ENCODE data around the gene MED27. TPM values are rescaled to one million over a fixed set of nuclear protein-coding genes. Genes with fewer than 3 reads are reported as not detected.

MED27 gene
- total RNA-seq, 2 experiments from 2014 or later = 18.5 to 19.7 TPM

DNA sequence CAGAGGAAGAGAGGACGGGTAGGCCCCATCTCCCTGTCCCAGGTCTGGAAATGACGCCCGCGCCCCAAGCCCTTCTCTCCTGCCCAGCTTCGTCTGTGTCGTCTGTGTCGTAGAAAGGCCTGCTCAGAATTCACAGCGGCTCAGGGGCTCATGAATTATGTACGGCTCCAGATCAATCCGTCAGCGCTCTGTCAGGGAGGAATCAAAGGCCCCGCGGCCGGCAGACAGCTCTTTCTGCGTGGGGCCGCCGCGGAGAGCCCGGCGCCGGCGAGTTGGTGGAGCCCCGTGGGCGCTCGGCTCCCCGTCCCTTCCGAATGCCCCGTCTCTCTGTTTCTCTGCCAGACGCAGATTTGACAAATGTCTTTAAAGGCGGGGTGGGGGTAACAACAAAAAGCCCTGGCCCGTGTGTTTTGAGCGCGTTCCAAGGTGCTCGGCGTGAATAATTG is 255.9 kb downstream of the MED27 start:
- DNase-seq (no peak), ATAC-seq (ENCODE audit: low read depth) (no peak)
- Mint-ChIP-seq H3K4me3 (no peak overlapping the region), H3K4me1 (no peaks in the 10 kb centered on the region), H3K9me3 (no peaks in the 10 kb centered on the region), H3K36me3 (no peaks in the 10 kb centered on the region), H3K27me3 (peaks cover 37% of the 10 kb centered on the region), H3K27ac (no peak overlapping the region)
- POLR2A ChIA-PET = no interaction called here

DNA sequence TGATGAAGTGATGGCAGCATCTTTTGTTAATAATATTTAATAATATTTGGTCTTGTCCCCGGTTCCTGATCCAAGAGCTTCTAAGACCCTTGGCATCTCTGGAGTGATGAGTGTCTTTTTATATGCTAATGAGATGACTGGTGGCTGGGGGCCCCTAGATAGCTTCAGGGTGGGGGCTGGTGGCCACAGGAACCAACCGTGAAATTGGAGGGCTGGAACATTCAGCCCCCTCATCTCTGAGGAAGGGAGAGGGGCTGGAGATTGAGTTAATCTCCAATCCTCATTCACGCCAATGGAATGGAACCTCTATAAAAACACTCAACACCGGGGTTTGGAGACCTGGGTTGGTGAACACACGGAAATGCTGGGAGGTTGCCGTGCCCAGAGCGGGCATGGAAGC is 261.6 kb downstream of the MED27 start:
- Mint-ChIP-seq H3K4me3 (no peak overlapping the region), H3K9me3 (no peaks in the 10 kb centered on the region), H3K27ac (no peak overlapping the region), H3K27me3 (peaks cover 44% of the 10 kb centered on the region), H3K4me1 (no peaks in the 10 kb centered on the region), H3K36me3 (no peaks in the 10 kb centered on the region)
- no peak for ATAC-seq (ENCODE audit: low read depth)
- no peak for DNase-seq
- POLR2A ChIA-PET = no interaction called here

DNA sequence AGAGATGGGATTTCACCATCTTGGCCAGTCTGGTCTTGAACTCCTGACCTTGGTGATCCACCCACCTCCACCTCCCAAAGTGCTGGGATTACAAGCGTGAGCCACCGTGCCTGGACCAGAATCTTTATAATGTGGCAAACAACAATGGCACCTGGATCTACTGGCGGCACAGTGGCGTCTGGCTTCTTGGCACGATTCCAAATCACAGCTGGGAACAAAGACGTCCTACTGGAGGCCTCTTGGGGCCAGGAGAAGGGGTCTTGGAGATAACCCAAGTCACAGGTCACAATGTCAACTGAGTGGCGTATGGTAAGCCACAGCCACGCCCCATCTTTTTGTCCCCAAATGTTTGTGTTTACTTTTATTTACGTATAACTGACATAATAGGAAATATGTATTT is 262.0 kb downstream of the MED27 start:
- POLR2A ChIA-PET = no interaction called here
- Mint-ChIP-seq H3K4me3 (no peak overlapping the region), H3K9me3 (no peaks in the 10 kb centered on the region), H3K4me1 (no peaks in the 10 kb centered on the region), H3K27me3 (peaks cover 44% of the 10 kb centered on the region), H3K36me3 (no peaks in the 10 kb centered on the region), H3K27ac (no peak overlapping the region)
- DNase-seq (no peak), ATAC-seq (ENCODE audit: low read depth) (no peak)

DNA sequence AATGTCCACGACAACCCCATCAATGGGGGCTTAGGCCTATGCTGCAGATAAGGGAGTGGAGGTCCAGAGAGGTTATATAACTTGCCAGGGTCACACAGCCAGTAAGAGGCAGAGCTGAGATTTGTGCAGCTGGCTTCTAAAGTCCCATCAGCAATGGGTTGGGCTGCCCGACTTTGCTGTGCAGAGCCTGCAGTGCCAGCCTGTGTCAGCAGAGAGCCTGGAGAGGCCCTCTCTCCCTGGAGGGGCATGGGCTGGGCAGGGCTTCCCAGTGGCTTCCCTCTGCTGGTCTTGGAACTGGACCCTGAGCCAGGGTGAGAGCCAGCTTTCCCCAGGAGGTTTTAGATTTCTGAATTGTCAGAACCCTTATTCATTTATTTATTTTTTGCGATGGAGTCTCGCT is 262.6 kb downstream of the MED27 start:
- Mint-ChIP-seq H3K4me1 (no peaks in the 10 kb centered on the region), H3K9me3 (no peaks in the 10 kb centered on the region), H3K36me3 (no peaks in the 10 kb centered on the region), H3K27ac (no peak overlapping the region), H3K4me3 (no peak overlapping the region), H3K27me3 (peaks cover 39% of the 10 kb centered on the region)
- ATAC-seq (ENCODE audit: low read depth) (no peak), DNase-seq (no peak)
- POLR2A ChIA-PET = no interaction called here

DNA sequence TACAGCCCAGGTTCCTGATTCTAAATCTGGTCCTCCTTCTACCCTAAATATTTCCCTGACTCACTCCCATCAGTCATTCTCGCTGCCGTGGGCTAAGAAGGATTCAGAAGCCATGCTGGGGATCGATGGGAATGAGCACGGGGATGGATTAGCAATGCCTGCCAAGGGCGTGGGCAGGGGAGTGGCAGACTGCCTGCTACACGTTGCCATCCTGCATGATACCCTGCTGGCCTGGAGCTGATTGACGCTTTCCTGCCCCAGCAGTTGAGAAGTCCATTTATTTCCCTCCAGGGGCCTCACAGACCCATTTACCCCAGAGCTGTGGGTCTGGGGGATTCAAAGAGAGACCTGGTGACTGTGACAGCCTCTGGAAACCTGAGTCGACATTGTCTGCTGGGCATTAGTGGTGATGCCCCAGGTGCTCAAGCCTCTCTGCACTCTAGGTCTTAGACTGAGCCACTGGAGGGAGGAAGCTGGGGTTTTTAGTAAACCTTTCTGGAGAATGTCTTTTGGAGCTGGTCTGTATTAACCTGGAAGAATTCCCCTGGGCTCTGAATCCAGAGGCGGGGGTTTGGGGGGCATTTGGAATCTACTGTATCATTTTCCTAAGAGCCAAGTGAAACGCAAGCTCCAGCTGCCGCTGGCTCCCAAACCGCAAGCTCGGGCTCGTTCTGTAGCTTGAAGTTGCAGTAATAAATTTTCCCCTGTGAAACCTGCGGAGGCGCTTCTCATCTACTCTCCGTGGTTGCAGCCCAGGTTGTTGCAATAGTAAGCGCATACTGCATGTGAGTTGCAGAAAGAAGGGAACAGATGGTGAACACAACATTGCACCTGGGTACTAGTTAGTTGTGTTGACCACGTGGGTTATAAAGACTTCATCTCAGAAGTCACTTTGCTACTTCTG is 263.4 kb downstream of the MED27 start:
- no peak overlapping the region for H3K27ac Mint-ChIP-seq
- no peak overlapping the region for H3K4me3 Mint-ChIP-seq
- H3K9me3 Mint-ChIP-seq = no peaks in the 10 kb centered on the region
- ATAC-seq (ENCODE audit: low read depth) = no peak
- POLR2A ChIA-PET = no interaction called here
- no peak for DNase-seq
- H3K36me3 Mint-ChIP-seq = no peaks in the 10 kb centered on the region
- H3K27me3 Mint-ChIP-seq = peaks cover 34% of the 10 kb centered on the region
- H3K4me1 Mint-ChIP-seq = no peaks in the 10 kb centered on the region

DNA sequence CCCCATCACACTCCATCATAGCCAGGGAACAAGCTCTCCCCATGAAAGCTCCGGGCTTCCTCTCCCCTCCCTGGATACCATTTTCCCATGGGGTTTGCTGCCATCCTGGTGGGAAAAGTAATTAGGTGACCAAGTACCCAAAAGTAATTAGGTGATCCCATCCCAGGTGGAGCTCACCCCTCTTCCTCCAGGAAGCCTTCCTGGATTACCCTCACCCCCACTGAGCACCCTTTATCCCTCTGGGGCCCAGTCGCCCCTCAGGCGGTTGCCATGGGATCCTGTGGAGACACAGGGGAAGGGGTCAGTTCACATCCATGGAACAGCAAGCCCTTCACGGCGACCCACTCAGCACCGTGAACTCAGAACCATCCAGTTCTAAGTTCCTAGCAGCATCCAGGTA is 265.0 kb downstream of the MED27 start:
- H3K27me3 Mint-ChIP-seq = peaks cover 22% of the 10 kb centered on the region
- no peak overlapping the region for H3K27ac Mint-ChIP-seq
- H3K36me3 Mint-ChIP-seq = no peaks in the 10 kb centered on the region
- no peak for ATAC-seq (ENCODE audit: low read depth)
- no peaks in the 10 kb centered on the region for H3K4me1 Mint-ChIP-seq
- no peak overlapping the region for H3K4me3 Mint-ChIP-seq
- no peaks in the 10 kb centered on the region for H3K9me3 Mint-ChIP-seq
- POLR2A ChIA-PET = no interaction called here
- no peak for DNase-seq

DNA sequence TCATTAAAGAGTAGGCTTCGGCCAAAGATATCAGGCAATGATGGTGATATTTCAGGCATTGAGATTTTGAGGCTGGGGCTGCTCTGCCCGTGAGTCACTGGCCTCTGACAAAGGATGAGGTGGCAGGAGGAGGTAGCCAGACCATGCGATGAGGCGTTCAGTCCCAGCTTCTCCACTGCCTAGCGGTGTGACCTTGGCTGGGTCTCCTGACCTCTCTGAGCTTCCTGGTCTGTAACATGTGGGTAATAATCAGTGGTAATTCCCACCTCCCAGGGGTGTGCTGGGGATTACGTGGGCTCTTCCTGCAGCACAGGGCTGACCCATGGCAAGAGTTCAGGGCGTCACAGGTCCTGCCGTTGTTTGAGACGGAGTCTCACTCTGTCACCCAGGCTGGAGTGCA is 266.6 kb downstream of the MED27 start:
- H3K36me3 Mint-ChIP-seq = no peaks in the 10 kb centered on the region
- no peaks in the 10 kb centered on the region for H3K9me3 Mint-ChIP-seq

DNA sequence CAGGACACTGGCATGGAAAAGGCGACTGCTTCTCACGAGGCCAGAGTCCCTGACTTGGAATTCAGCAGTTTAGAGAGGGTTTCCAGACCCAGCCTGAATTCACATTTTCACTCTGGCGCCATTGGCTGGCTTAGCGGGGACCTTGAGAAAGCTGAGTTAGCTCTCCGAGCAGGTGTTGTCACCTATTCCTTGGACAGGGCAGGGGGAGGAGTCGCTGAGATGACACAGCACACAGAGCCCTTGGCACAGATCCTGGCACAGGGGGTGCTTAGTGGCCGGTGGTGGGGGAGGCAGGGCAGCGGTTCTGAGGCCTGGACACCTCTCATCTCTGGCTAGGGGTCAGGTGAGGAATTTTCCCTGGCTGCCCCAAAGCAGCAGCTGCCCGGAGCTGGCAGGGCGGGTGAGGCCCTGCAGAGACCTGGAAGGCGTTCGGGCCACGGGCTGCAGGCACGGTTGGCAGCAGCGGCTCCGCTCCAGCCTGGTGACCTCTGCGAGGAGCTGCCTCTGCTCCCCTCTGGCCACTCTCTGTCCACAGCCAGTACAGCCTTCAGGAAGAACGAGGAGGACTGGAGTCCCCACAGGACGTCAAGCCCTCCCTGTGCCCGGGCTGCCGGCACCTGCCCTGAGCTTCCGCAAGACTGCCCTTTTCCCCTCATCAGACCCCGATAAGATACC is 267.4 kb downstream of the MED27 start:
- Mint-ChIP-seq H3K27ac (no peak overlapping the region), H3K9me3 (no peaks in the 10 kb centered on the region), H3K4me1 (no peaks in the 10 kb centered on the region), H3K4me3 (no peak overlapping the region), H3K36me3 (no peaks in the 10 kb centered on the region), H3K27me3 (peaks cover 27% of the 10 kb centered on the region)
- POLR2A ChIA-PET = no interaction called here
- no peak for DNase-seq
- ATAC-seq (ENCODE audit: low read depth) = no peak

More for the DNA sequence above, 266.6 kb downstream of the MED27 start:
- no peak overlapping the region for H3K4me3 Mint-ChIP-seq
- peaks cover 21% of the 10 kb centered on the region for H3K27me3 Mint-ChIP-seq
- no peaks in the 10 kb centered on the region for H3K4me1 Mint-ChIP-seq
- POLR2A ChIA-PET = no interaction called here
- H3K27ac Mint-ChIP-seq = no peak overlapping the region
- DNase-seq (no peak), ATAC-seq (ENCODE audit: low read depth) (no peak)

DNA sequence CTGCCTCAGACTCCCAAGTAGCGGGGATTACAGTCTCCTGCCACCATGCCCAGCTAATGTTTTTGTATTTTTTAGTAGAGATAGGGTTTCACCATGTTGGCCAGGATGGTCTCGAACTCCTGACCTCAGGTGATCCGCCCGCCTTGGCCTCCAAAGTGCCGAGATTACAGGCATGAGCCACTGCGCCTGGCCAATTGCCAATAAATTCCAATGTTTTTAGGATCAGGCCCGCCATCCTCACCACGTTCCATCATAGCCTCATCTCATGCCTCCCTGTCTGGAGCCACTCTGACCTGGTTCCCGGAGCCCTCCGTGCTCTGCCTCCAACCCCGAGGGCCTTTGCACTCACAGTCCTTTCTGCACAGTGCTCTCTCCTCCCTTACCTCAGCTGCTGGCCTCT is 268.3 kb downstream of the MED27 start:
- Mint-ChIP-seq H3K4me3 (no peak overlapping the region), H3K4me1 (no peaks in the 10 kb centered on the region), H3K27me3 (peaks cover 28% of the 10 kb centered on the region), H3K36me3 (no peaks in the 10 kb centered on the region), H3K9me3 (no peaks in the 10 kb centered on the region), H3K27ac (no peak overlapping the region)
- no peak for DNase-seq
- POLR2A ChIA-PET = no interaction called here
- no peak for ATAC-seq (ENCODE audit: low read depth)

DNA sequence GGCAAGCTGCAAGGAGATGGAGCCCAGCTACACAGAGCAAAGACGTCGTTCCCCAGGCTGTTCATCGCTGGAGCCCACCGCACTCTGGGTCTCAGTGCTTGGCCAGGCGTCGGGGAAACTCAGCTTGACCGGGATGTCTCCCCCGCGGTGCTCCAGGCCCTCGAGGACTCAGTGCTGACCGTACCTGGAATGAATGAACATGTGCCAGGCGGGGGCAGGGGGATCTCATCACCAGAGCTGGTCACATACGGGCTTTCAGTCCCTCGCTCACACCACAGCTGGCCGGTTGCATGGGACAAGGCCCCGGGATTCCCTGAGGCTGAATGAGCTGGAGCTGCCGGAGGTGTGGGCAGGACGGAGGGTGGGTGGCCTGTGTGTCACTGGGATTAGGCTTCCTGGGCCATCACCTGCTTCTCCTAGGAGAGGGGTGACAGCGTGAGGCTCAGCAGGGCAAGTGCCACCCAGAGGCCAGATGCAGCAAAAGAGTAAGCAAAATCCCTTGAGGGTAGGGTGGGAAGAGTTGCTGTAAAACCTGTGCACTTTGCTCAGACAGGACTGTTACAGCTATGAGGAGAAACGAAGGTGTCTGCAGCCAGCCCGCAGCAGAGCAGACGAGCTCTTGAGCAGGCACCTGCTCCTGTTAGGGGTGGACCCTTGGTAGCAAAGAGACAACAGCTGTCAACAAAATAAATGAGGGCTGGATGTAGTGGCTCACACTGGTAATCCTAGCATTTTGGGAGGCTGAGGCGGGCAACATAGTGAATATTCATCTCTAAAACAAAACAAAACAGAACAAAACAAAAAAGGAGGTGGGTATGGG is 269.1 kb downstream of the MED27 start:
- POLR2A ChIA-PET = interaction anchor here (0.6 kb wide), 1 partner anchor 51 kb away, joined by 3 read pairs; no protein-coding TSS in a partner anchor
- ATAC-seq (ENCODE audit: low read depth) = no peak
- no peaks in the 10 kb centered on the region for H3K4me1 Mint-ChIP-seq
- H3K27me3 Mint-ChIP-seq = peaks cover 26% of the 10 kb centered on the region
- H3K9me3 Mint-ChIP-seq = no peaks in the 10 kb centered on the region
- no peak overlapping the region for H3K27ac Mint-ChIP-seq
- H3K36me3 Mint-ChIP-seq = no peaks in the 10 kb centered on the region
- DNase-seq = no peak
- no peak overlapping the region for H3K4me3 Mint-ChIP-seq

Other genes starting within 250 kb of the MED27 start
- 10 to 100 TPM; 10.9 to 15.6 TPM for gene NTNG2, start 82.2 kb upstream of the MED27 start, total RNA-seq

All from activated naive CD8-positive, alpha-beta T cell treated with anti-CD3 and anti-CD28 coated beads, Interleukin-2, amount 10 ng/mL, durations not matched to agents 7 days and 5 days (primary cell).